GM18951 (cell line): ENCODE data around the gene EHMT2.
"Not testable (repeated sequence)": the region's sequence is repeated elsewhere in the genome, so short reads cannot be mapped to it uniquely, and the experiment has no call there.

Experiments used
- POLR2A ChIP-seq: IDR thresholded peaks from 4 replicates; pipeline ENCODE4 v1.6.1; 2011; ENCODE audit warnings: mild to moderate bottlenecking; ENCODE audit not compliant: insufficient read length, insufficient read depth; ENCODE audit errors: extremely low read depth
- in situ Hi-C: fragments of 300-500 bp; cut with MboI; formaldehyde crosslinking; loops from one replicate; pipeline ENCODE4 v1.12.0; 2022; ENCODE audit warnings: low sequenced_read_pairs, mixed read lengths, inconsistent platforms; ENCODE audit not compliant: unreplicated experiment

EHMT2 gene

GRCh38 chr6:31927863-31928671 lies 30.6 kb upstream of the EHMT2 start:
- in situ Hi-C loops = no loop called here
- no peak for TF ChIP-seq POLR2A

GRCh38 chr6:31927242-31927862 lies 29.9 kb upstream of the EHMT2 start, which contains the start of gene C2:
TSS of gene C2 (plus strand) at chr6:31927717. CDS start at chr6:31927753, 36 bp downstream.
- in situ Hi-C loops = no loop called here
- no peak for TF ChIP-seq POLR2A

- TF ChIP-seq POLR2A = no peak
- in situ Hi-C loops = no loop called here
Observed at GRCh38 chr6:31922942-31923341, 25.4 kb upstream of the EHMT2 start.

GRCh38 chr6:31920811-31921210 lies 23.3 kb upstream of the EHMT2 start:
- no peak for TF ChIP-seq POLR2A
- in situ Hi-C loops = no loop called here

- TF ChIP-seq POLR2A = no peak
- in situ Hi-C loops = no loop called here
Observed at GRCh38 chr6:31919624-31920303, 22.3 kb upstream of the EHMT2 start.

GRCh38 chr6:31918069-31918720 lies 20.7 kb upstream of the EHMT2 start:
- TF ChIP-seq POLR2A = no peak
- in situ Hi-C loops = no loop called here

- no peak for TF ChIP-seq POLR2A
- in situ Hi-C loops = no loop called here
Observed at GRCh38 chr6:31915756-31916155, 18.3 kb upstream of the EHMT2 start.

- in situ Hi-C loops = no loop called here
- TF ChIP-seq POLR2A = no peak
Observed at GRCh38 chr6:31915351-31915750, 17.9 kb upstream of the EHMT2 start.

- in situ Hi-C loops = no loop called here
Observed at GRCh38 chr6:31911826-31912585, 14.5 kb upstream of the EHMT2 start.

GRCh38 chr6:31909298-31909697 lies 11.8 kb upstream of the EHMT2 start:
- in situ Hi-C loops = not testable (repeated sequence)

More at GRCh38 chr6:31911826-31912585, 14.5 kb upstream of the EHMT2 start:
- no peak for TF ChIP-seq POLR2A

- no peak for TF ChIP-seq POLR2A
- in situ Hi-C loops = no loop called here
Observed at GRCh38 chr6:31908791-31909190, 11.3 kb upstream of the EHMT2 start.

GRCh38 chr6:31908255-31908654 lies 10.8 kb upstream of the EHMT2 start:
- in situ Hi-C loops = not testable (repeated sequence)
